SU-DHL-6 (cell line): ENCODE data around the gene FAM186B.

Source experiments
- H2AFZ ChIP-seq: fragments of 200-600 bp; sonication (generic); 2 replicates; pipeline ENCODE4 v1.6.1; 2014; ENCODE audit warnings: low read depth, mild to moderate bottlenecking, moderate library complexity, mixed read lengths, antibody characterized with exemption, low read length; ENCODE audit not compliant: severe bottlenecking
- H3F3A ChIP-seq: fragments of 200-600 bp; shearing (Covaris generic); 2 replicates; pipeline ENCODE4 v1.6.0; 2016; ENCODE audit warnings: antibody characterized with exemption, mild to moderate bottlenecking; ENCODE audit not compliant: insufficient read depth
- H3K27ac ChIP-seq: fragments of 200-600 bp; sonication (generic); 2 replicates; pipeline ENCODE4 v1.5.1; 2016; ENCODE audit warnings: low read depth, mild to moderate bottlenecking, low read length, moderate library complexity, mixed read lengths
- H3K27me3 ChIP-seq: fragments of 200-600 bp; sonication (generic), shearing (Covaris generic); 2 replicates; pipeline ENCODE4 v1.6.0; 2014; ENCODE audit warnings: mild to moderate bottlenecking, low read length
- H3K36me3 ChIP-seq: fragments of 200-600 bp; sonication (generic); 2 replicates; pipeline ENCODE4 v1.6.1; 2014; ENCODE audit warnings: mild to moderate bottlenecking, low read length, mixed read lengths
- H3K4me2 ChIP-seq: fragments of 300-600, 200-600 bp; shearing (Covaris generic), sonication (generic); 2 replicates; pipeline ENCODE4 v1.6.0; 2014; ENCODE audit warnings: low read length, low read depth, mild to moderate bottlenecking; ENCODE audit not compliant: poor library complexity, severe bottlenecking
- H3K4me3 ChIP-seq: fragments of 200-600 bp; sonication (generic); 2 replicates; pipeline ENCODE4 v1.5.1; 2014; ENCODE audit warnings: antibody characterized with exemption, low read length, mild to moderate bottlenecking, mixed read lengths; ENCODE audit not compliant: insufficient read depth, poor library complexity, severe bottlenecking
- H3K79me2 ChIP-seq: fragments of 200-600 bp; sonication (generic); 2 replicates; pipeline ENCODE4 v1.6.1; 2014; ENCODE audit warnings: mild to moderate bottlenecking, low read length, moderate library complexity; ENCODE audit not compliant: insufficient read depth
- H3K9ac ChIP-seq: fragments of 200-600 bp; sonication (generic); 2 replicates; pipeline ENCODE4 v1.7.0; 2014; ENCODE audit warnings: mild to moderate bottlenecking, low read length
- H3K9me2 ChIP-seq: fragments of 200-600 bp; sonication (generic); replicated peaks from 2 replicates; pipeline ENCODE4 v1.6.1; 2014; ENCODE audit warnings: low read length; ENCODE audit not compliant: insufficient read depth
- H3K9me3 ChIP-seq: fragments of 200-600 bp; sonication (generic); 2 replicates; pipeline ENCODE4 v1.6.1; 2014; ENCODE audit warnings: low read length, mixed read lengths; ENCODE audit not compliant: insufficient read depth
- H4K20me1 ChIP-seq: fragments of 200-600 bp; sonication (generic); 2 replicates; pipeline ENCODE4 v1.6.1; 2014; ENCODE audit warnings: low read depth, mild to moderate bottlenecking, antibody characterized with exemption, low read length, moderate library complexity, mixed read lengths
- CTCF ChIP-seq: fragments of 200-600 bp; sonication (generic); IDR thresholded peaks from one replicate; pipeline ENCODE4 v1.5.1; 2017; ENCODE audit warnings: antibody characterized with exemption, mild to moderate bottlenecking, low read length, moderate library complexity; ENCODE audit not compliant: insufficient read depth, poor library complexity, severe bottlenecking
- EZH2phosphoT487 ChIP-seq: fragments of 200-600 bp; sonication (generic), shearing (Covaris generic); conservative IDR thresholded peaks from 2 replicates; pipeline ENCODE4 v1.6.1; 2018; ENCODE audit warnings: mild to moderate bottlenecking, antibody characterized with exemption, low read length, moderate library complexity, mixed read lengths

The FAM186B gene

GRCh38 chr12:49563951-49564685 is 41.3 kb downstream of the FAM186B start:
- no peak overlapping the region for H3K4me3 ChIP-seq
- no peak overlapping the region for H3K9ac ChIP-seq
- H3K79me2 ChIP-seq, result peaks cover 35% of the 10 kb centered on the region
- no peaks in the 10 kb centered on the region for H3K36me3 ChIP-seq
- H3K27ac ChIP-seq, result no peak overlapping the region
- no peaks in the 10 kb centered on the region for H3K9me2 ChIP-seq
- H2AFZ ChIP-seq, result no peak overlapping the region
- TF ChIP-seq CTCF (no peak), EZH2phosphoT487 (no peak)
- no peaks in the 10 kb centered on the region for H3K9me3 ChIP-seq
- no peaks in the 10 kb centered on the region for H4K20me1 ChIP-seq
- no peak overlapping the region for H3K4me2 ChIP-seq
- no peaks in the 10 kb centered on the region for H3K27me3 ChIP-seq
- H3F3A ChIP-seq, result no peaks in the 10 kb centered on the region

GRCh38 chr12:49562831-49563230 is 42.6 kb downstream of the FAM186B start:
- no peaks in the 10 kb centered on the region for H3K9me3 ChIP-seq
- H3K27me3 ChIP-seq, result no peaks in the 10 kb centered on the region
- no peaks in the 10 kb centered on the region for H3F3A ChIP-seq
- no peaks in the 10 kb centered on the region for H3K36me3 ChIP-seq
- TF ChIP-seq CTCF (no peak), EZH2phosphoT487 (no peak)
- no peaks in the 10 kb centered on the region for H3K9me2 ChIP-seq
- H3K27ac ChIP-seq, result no peak overlapping the region
- peaks cover 25% of the 10 kb centered on the region for H3K79me2 ChIP-seq
- H4K20me1 ChIP-seq, result no peaks in the 10 kb centered on the region
- H3K4me2 ChIP-seq, result no peak overlapping the region
- no peak overlapping the region for H3K9ac ChIP-seq
- H3K4me3 ChIP-seq, result no peak overlapping the region
- no peak overlapping the region for H2AFZ ChIP-seq

- no peak overlapping the region for H3K27ac ChIP-seq
- H4K20me1 ChIP-seq, result no peaks in the 10 kb centered on the region
Observed at GRCh38 chr12:49562233-49562632, 43.2 kb downstream of the FAM186B start.

More at GRCh38 chr12:49562233-49562632, 43.2 kb downstream of the FAM186B start:
- H3K4me2 ChIP-seq, result no peak overlapping the region
- no peaks in the 10 kb centered on the region for H3K9me3 ChIP-seq
- H3K27me3 ChIP-seq, result no peaks in the 10 kb centered on the region
- no peak overlapping the region for H2AFZ ChIP-seq
- H3K9me2 ChIP-seq, result no peaks in the 10 kb centered on the region
- H3K36me3 ChIP-seq, result no peaks in the 10 kb centered on the region
- peaks cover 21% of the 10 kb centered on the region for H3K79me2 ChIP-seq
- no peaks in the 10 kb centered on the region for H3F3A ChIP-seq
- TF ChIP-seq EZH2phosphoT487 (no peak), CTCF (no peak)
- no peak overlapping the region for H3K9ac ChIP-seq
- H3K4me3 ChIP-seq, result no peak overlapping the region
